ENCODE results near the gene RNF157. TPM values are rescaled to one million over a fixed set of nuclear protein-coding genes. Genes with fewer than 3 reads are reported as not detected.

RNF157 gene
- total and polyA plus RNA-seq, 9 donors = 1.3 to 4.3 (median 2.5) TPM

GRCh38 chr17:76252040-76252954 lies 12.0 kb upstream of the RNF157 start:
- no peak overlapping the region for H3K27ac ChIP-seq
- intact Hi-C loops (cut with DNase I) = no loop called here
- TF ChIP-seq POLR2A (IDR thresholded peaks at IDR 0.05) = no peak
- no peak for TF ChIP-seq CTCF (IDR thresholded peaks at IDR 0.05)
- no peak for TF ChIP-seq EP300 (IDR thresholded peaks at IDR 0.05)
- no peaks in the 10 kb centered on the region for H3K4me1 ChIP-seq (ENCODE audit: insufficient read depth)
- no peaks in the 10 kb centered on the region for H3K9me3 ChIP-seq
- H3K4me3 ChIP-seq = no peak overlapping the region
- DNase-seq = no peak
- no peaks in the 10 kb centered on the region for H3K27me3 ChIP-seq
- WGBS, 3 donors = 67 to 70% (median 69%) methylated on average over 11 of the region's 11 CpGs
- no peaks in the 10 kb centered on the region for H3K36me3 ChIP-seq

GRCh38 chr17:76251478-76252039 lies 11.3 kb upstream of the RNF157 start:
- Histone ChIP-seq H3K4me1 (ENCODE audit: insufficient read depth) (no peaks in the 10 kb centered on the region), H3K36me3 (no peaks in the 10 kb centered on the region), H3K27me3 (no peaks in the 10 kb centered on the region), H3K9me3 (no peaks in the 10 kb centered on the region), H3K4me3 (no peak overlapping the region), H3K27ac (no peak overlapping the region)
- TF ChIP-seq EP300 (IDR thresholded peaks at IDR 0.05) = no peak
- TF ChIP-seq POLR2A (IDR thresholded peaks at IDR 0.05) = no peak
- no peak for DNase-seq
- intact Hi-C loops (cut with DNase I) = no loop called here
- WGBS, 3 donors = 80 to 90% (median 85%) methylated on average over 8 of the region's 8 CpGs

- TF ChIP-seq EP300 (IDR thresholded peaks at IDR 0.05) = no peak
- TF ChIP-seq POLR2A (IDR thresholded peaks at IDR 0.05) = no peak
- TF ChIP-seq CTCF (IDR thresholded peaks at IDR 0.05) = no peak
Observed at GRCh38 chr17:76250141-76250540, 9.8 kb upstream of the RNF157 start.

DNA sequence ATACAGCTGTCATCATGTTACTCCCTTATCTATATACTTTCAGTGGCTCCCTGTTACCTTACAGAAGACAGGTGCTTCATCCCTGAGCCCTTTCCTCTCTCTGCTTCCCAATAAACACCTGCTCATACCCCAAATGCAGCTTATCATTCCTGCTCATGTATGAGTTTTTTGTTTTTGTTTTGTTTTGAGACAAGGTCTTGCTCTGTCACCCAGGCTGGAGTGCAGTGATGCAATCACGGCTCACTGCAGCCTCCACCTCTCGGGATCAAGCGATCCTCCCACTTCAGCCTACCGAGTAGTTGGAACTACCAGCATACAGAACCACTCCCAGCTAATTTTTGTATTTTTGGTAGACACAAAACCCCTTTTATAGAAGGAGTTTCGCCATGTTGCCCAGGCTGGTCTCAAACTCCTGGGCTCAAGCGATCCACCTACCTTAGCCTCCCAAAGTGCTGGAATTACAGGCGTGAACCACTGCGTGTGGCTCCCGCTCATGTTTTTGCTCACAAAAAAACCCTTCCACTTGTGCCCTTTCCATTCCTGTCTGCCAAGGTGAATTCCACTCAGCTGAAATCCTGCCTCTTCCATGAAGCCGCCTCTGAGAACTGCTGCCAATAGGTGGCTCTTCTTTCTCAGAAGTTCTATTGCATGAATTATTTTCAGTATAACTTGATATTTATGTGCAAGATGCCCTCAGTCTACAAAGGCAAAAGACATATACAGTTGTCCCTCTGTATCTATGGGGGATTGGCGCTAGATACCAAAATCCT lies 7.9 kb upstream of the RNF157 start:
- intact Hi-C loops (cut with DNase I) = no loop called here
- H3K4me3 ChIP-seq = no peak overlapping the region
- no peaks in the 10 kb centered on the region for H3K9me3 ChIP-seq
- DNase-seq = no peak
- H3K36me3 ChIP-seq = no peaks in the 10 kb centered on the region
- TF ChIP-seq POLR2A (IDR thresholded peaks at IDR 0.05) (no peak), CTCF (IDR thresholded peaks at IDR 0.05) (no peak), EP300 (IDR thresholded peaks at IDR 0.05) (no peak)
- H3K27ac ChIP-seq = no peak overlapping the region
- 70 to 79% (median 75%) methylated on average over 11 of the region's 11 CpGs for WGBS, 3 donors
- no peaks in the 10 kb centered on the region for H3K4me1 ChIP-seq (ENCODE audit: insufficient read depth)
- H3K27me3 ChIP-seq = no peaks in the 10 kb centered on the region

More at GRCh38 chr17:76250141-76250540, 9.8 kb upstream of the RNF157 start:
- H3K27me3 ChIP-seq = no peaks in the 10 kb centered on the region
- no peaks in the 10 kb centered on the region for H3K36me3 ChIP-seq
- DNase-seq = no peak
- WGBS, 3 donors = 83 to 86% (median 85%) methylated on average over 6 of the region's 6 CpGs
- intact Hi-C loops (cut with DNase I) = no loop called here
- H3K9me3 ChIP-seq = no peaks in the 10 kb centered on the region
- H3K27ac ChIP-seq = no peak overlapping the region
- no peaks in the 10 kb centered on the region for H3K4me1 ChIP-seq (ENCODE audit: insufficient read depth)
- H3K4me3 ChIP-seq = no peak overlapping the region

Measured in ovary (tissue), 9 donors.